Adrenal gland (tissue), 12 donors: ENCODE data around the gene ARHGAP22. TPM values are rescaled to one million over a fixed set of nuclear protein-coding genes. Genes with fewer than 3 reads are reported as not detected.
A peak's percentile ranks its signal among the peaks of the same experiment; 100 is the strongest.

ENCODE experiments used
- DNase-seq, 7 donors: peaks; one replicate each; pipeline ENCODE4 v3.0.0-alpha.2; 2019 to 2020
- H3K27ac ChIP-seq, 5 donors: fragments of 200-600 bp; sonication (generic) in 4 of 5; 1 replicate in 3 of 5; 2 replicates in 2 of 5; pipeline versions ENCODE4 v1.5.1 to v1.8.0; 2016 to 2020; ENCODE audit warnings: mild to moderate bottlenecking in 1 of 5
- H3K27me3 ChIP-seq: fragments of 200-600 bp; 2 replicates; pipeline ENCODE4 v1.8.0; 2021
- H3K36me3 ChIP-seq, 2 donors: fragments of 200-600 bp; replicated peaks in 1 of 2; 1 replicate in 1 of 2; 2 replicates in 1 of 2; pipeline versions ENCODE4 v1.5.1 to v1.8.0; 2018 to 2022
- H3K4me1 ChIP-seq, 2 donors: fragments of 200-600 bp; replicated peaks in 1 of 2; 1 replicate in 1 of 2; 2 replicates in 1 of 2; pipeline versions ENCODE4 v1.5.1 to v1.8.0; 2018 to 2021
- H3K4me3 ChIP-seq, 4 donors: fragments of 200-600 bp; sonication (generic) in 3 of 4; one replicate each; pipeline ENCODE4 v1.5.1; 2016 to 2018
- H3K9me3 ChIP-seq, 3 donors: fragments of 200-600 bp; sonication (generic) in 1 of 3; replicated peaks in 1 of 3; 1 replicate in 2 of 3; 2 replicates in 1 of 3; pipeline versions ENCODE4 v1.5.1 to v1.8.0; 2016 to 2021
- POLR2A ChIP-seq, 2 donors: fragments of 450-650 bp; IDR thresholded peaks; one replicate each; pipeline ENCODE4 v1.6.1; 2017; ENCODE audit warnings: antibody characterized with exemption in 2 of 2, mild to moderate bottlenecking in 2 of 2, moderate library complexity in 1 of 2
- WGBS, 4 donors: extraction: QIAGEN DNeasy Blood & Tissue Kit in 2 of 4; methylation state at CpG; one replicate each; pipeline versions ENCODE4 v1.1.5 to v1.1.7; 2013 to 2017; 5-methylcytosine and 5-hydroxymethylcytosine counted together
- intact Hi-C, 2 donors: fragments of 100-400 bp; cut with DNase I; formaldehyde crosslinking; loops; one replicate each; pipeline versions ENCODE4 v1.14.1 to v1.15.0; 2022 to 2023
- polyA plus RNA-seq, 3 donors: library from polyadenylated mRNA; stranded (reverse); fragments of 200-250 nt in 2 of 3; fragments of 350-450 nt in 1 of 3; fragmentation: Illumina TruSeq in 1 of 3; extraction: RNeasy Lipid Tissue Mini Kit (QIAGEN cat#74804) in 1 of 3; gene quantifications; one replicate each; pipeline ENCODE4 v1.2.3, GENCODE V29; 2013 to 2014
- total RNA-seq, 9 donors: library from RNA; depleted of rRNA in 4 of 9; stranded (reverse); fragments of >200 nt in 4 of 9; fragments of 120-200 nt in 1 of 9; fragmentation: NEBNext Ultra II Directional in 1 of 9; extraction: Animal tissue kit (Norgen Biotek cat#: 25700) in 1 of 9; gene quantifications; one replicate each; pipeline versions ENCODE4 v1.1.0 to v1.2.4, GENCODE V29; 2013 to 2023
- TF ChIP-seq, protein P1 (sequence below), 6 experiments: fragments of 450-650 bp in 4 of 6; fragments of 200-600 bp in 2 of 6; sonication (generic) in 1 of 6; IDR thresholded peaks; 1 replicate in 5 of 6; 2 replicates in 1 of 6; pipeline versions ENCODE4 v1.5.1 to v1.8.0; 2016 to 2021; ENCODE audit warnings: antibody characterized with exemption in 6 of 6, mild to moderate bottlenecking in 2 of 6, moderate library complexity in 1 of 6
- donor health status: healthy with polysubstance abuse.
- donor health status: Bipolar disorder and iron deficiency.
- donor health status: DM: yes; HTN: yes; CAD: no.
- donor health status: DM: no; HTN: no; CAD: no.
- donor health status: DM: no; HTN: no; CAD: no.
- donor health status: DM: yes; HTN: yes; CAD: no.

The ARHGAP22 gene
- total and polyA plus RNA-seq, 12 donors, result 0.91 to 11.6 (median 4.6) TPM

DNA sequence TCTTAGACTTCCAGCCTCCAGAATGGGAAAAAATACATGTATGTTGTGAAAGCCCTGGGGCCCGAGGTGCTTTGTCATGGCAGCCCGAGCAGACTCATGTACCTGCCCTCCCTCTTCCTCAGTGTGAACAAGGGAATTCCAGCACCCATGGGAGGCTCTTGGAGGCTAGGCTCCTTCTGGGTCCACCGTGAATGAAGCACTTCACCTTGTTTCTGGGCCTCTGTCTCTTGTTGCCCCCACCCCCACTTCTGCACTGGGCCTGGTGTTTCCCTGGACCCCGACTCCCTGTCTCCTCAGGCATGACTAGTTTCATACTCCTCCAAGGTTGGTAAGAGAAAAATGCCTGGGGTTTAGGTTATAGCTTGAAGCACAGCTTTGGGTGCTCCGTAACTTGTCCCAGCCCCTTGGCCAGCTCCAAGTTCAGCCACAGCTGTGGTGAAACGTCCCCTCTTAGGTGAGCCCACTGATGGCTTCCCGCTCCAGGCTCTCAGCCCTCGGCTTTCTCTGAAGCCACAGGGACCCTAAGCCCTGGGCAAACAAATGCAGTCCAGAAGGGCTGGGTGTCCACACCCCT is 30.2 kb upstream of the ARHGAP22 start:
- peak overlapping the region in 2 of 5 donors; percentile 12 to 75 for H3K27ac ChIP-seq
- H3K36me3 ChIP-seq, result no peaks in the 10 kb centered on the region
- no peak for DNase-seq
- H3K27me3 ChIP-seq, result no peaks in the 10 kb centered on the region
- TF ChIP-seq, protein P1, sequence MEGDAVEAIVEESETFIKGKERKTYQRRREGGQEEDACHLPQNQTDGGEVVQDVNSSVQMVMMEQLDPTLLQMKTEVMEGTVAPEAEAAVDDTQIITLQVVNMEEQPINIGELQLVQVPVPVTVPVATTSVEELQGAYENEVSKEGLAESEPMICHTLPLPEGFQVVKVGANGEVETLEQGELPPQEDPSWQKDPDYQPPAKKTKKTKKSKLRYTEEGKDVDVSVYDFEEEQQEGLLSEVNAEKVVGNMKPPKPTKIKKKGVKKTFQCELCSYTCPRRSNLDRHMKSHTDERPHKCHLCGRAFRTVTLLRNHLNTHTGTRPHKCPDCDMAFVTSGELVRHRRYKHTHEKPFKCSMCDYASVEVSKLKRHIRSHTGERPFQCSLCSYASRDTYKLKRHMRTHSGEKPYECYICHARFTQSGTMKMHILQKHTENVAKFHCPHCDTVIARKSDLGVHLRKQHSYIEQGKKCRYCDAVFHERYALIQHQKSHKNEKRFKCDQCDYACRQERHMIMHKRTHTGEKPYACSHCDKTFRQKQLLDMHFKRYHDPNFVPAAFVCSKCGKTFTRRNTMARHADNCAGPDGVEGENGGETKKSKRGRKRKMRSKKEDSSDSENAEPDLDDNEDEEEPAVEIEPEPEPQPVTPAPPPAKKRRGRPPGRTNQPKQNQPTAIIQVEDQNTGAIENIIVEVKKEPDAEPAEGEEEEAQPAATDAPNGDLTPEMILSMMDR (IDR thresholded peaks at IDR 0.05), result no peak
- no peak for TF ChIP-seq POLR2A (IDR thresholded peaks at IDR 0.05)
- intact Hi-C loops, result no loop called here
- WGBS, 4 donors, result 79 to 89% (median 83%) methylated on average over 7 to 8 of the region's 8 CpGs
- no peak overlapping the region for H3K4me3 ChIP-seq
- H3K9me3 ChIP-seq, result no peaks in the 10 kb centered on the region
- peaks cover 0 to 4% of the 10 kb centered on the region in 2 donors for H3K4me1 ChIP-seq

- intact Hi-C loops, result no loop called here
- no peaks in the 10 kb centered on the region for H3K36me3 ChIP-seq
- WGBS, 4 donors, result 65 to 74% (median 73%) methylated on average over 5 of the region's 5 CpGs
- DNase-seq, result peak; percentile 39 to 72 (median 55)
- no peak for TF ChIP-seq POLR2A (IDR thresholded peaks at IDR 0.05)
- TF ChIP-seq, protein P1 (IDR thresholded peaks at IDR 0.05), result no peak
- peaks cover 0 to 4% of the 10 kb centered on the region in 2 donors for H3K4me1 ChIP-seq
- no peaks in the 10 kb centered on the region for H3K9me3 ChIP-seq
- peak overlapping the region in 2 of 5 donors; percentile 12 to 75 for H3K27ac ChIP-seq
- H3K4me3 ChIP-seq, result no peak overlapping the region
- no peaks in the 10 kb centered on the region for H3K27me3 ChIP-seq
Observed at GRCh38 chr10:48634198-48634983, 29.5 kb upstream of the ARHGAP22 start.

- WGBS, 4 donors, result 60 to 84% (median 78%) methylated on average over 3 to 4 of the region's 4 CpGs
- DNase-seq, result no peak
- intact Hi-C loops, result no loop called here
- Histone ChIP-seq H3K4me1 (peaks cover 0 to 4% of the 10 kb centered on the region in 2 donors), H3K9me3 (no peaks in the 10 kb centered on the region), H3K4me3 (no peak overlapping the region), H3K27me3 (no peaks in the 10 kb centered on the region), H3K27ac (peak overlapping the region in 1 of 5 donors; percentile 46), H3K36me3 (no peaks in the 10 kb centered on the region)
- TF ChIP-seq POLR2A (IDR thresholded peaks at IDR 0.05), result no peak
- TF ChIP-seq, protein P1 (IDR thresholded peaks at IDR 0.05), result no peak
Observed at GRCh38 chr10:48633381-48634197, 28.7 kb upstream of the ARHGAP22 start.

- 70 to 81% (median 78%) methylated on average over 1 of the region's 1 CpG for WGBS, 4 donors
- no peak overlapping the region for H3K4me3 ChIP-seq
- no peak overlapping the region for H3K27ac ChIP-seq
- H3K36me3 ChIP-seq, result no peaks in the 10 kb centered on the region
- TF ChIP-seq, protein P1 (IDR thresholded peaks at IDR 0.05), result no peak
- no peak for TF ChIP-seq POLR2A (IDR thresholded peaks at IDR 0.05)
- DNase-seq, result no peak
- H3K9me3 ChIP-seq, result no peaks in the 10 kb centered on the region
- intact Hi-C loops, result no loop called here
- H3K4me1 ChIP-seq, result peaks cover 0 to 4% of the 10 kb centered on the region in 2 donors
- H3K27me3 ChIP-seq, result no peaks in the 10 kb centered on the region
Observed at GRCh38 chr10:48632166-48632565, 27.3 kb upstream of the ARHGAP22 start.
